Measurements from ENCODE around the gene P4HB.

GRCh38 chr17:81885869-81886548 is 25.7 kb upstream of the P4HB start:
- TF ChIP-seq POLR2A (IDR thresholded peaks at IDR 0.05; ENCODE audit: low read depth, low read length) = no peak
- TF ChIP-seq CTCF (conservative IDR thresholded peaks at IDR 0.05; ENCODE audit: low read depth, low read length) = no peak
- no peak for TF ChIP-seq RAD21 (IDR thresholded peaks at IDR 0.05; ENCODE audit: low read length)
- TF ChIP-seq FOS (IDR thresholded peaks at IDR 0.05; ENCODE audit: low read depth, low read length) = no peak
- TF ChIP-seq BHLHE40 (IDR thresholded peaks at IDR 0.05; ENCODE audit: low read depth, low read length) = no peak
